ENCODE results near the gene USP21.

The USP21 gene

GRCh38 chr1:161187311-161187710, 28.0 kb downstream of the USP21 start:
- peak overlapping the region; percentile 83 for H3K4me2 ChIP-seq
- H3K4me1 ChIP-seq = peaks cover 68% of the 10 kb centered on the region
- H3K9ac ChIP-seq = no peak overlapping the region
- H3K9me3 ChIP-seq = no peaks in the 10 kb centered on the region
- peak overlapping the region; percentile 92 for H3K27ac ChIP-seq
- H3K36me3 ChIP-seq = no peaks in the 10 kb centered on the region
- no peaks in the 10 kb centered on the region for H4K20me1 ChIP-seq
- no peaks in the 10 kb centered on the region for H3K27me3 ChIP-seq
- TF ChIP-seq Cebpa-rat (IDR thresholded peaks at IDR 0.05) = no peak
- H3K4me3 ChIP-seq = no peak overlapping the region

GRCh38 chr1:161188381-161188780, 29.1 kb downstream of the USP21 start:
- H3K9me3 ChIP-seq = no peaks in the 10 kb centered on the region
- H3K36me3 ChIP-seq = no peaks in the 10 kb centered on the region
- no peak overlapping the region for H3K4me3 ChIP-seq
- no peak for TF ChIP-seq Cebpa-rat (IDR thresholded peaks at IDR 0.05)
- H3K27ac ChIP-seq = no peak overlapping the region
- H4K20me1 ChIP-seq = no peaks in the 10 kb centered on the region
- peaks cover 68% of the 10 kb centered on the region for H3K4me1 ChIP-seq
- H3K27me3 ChIP-seq = no peaks in the 10 kb centered on the region
- no peak overlapping the region for H3K9ac ChIP-seq
- H3K4me2 ChIP-seq = no peak overlapping the region

DNA sequence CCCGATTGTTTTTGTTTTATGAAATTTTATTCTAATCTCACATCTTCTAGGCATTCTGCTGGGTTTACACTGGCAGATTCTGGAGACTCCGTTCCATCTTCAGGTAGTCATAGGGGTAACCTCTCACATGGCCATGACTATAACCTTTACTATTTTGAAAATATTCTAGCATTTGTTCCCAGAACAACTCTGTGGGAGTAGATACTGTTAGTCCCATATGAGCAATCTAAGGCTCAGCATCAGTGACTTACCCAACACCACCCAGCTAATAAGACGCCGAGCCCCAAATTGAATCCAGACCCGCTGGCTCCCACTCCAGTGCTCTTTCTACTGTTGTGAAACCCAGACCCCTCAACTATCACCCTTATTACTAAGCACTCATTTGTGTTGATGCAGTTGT, 29.7 kb downstream of the USP21 start:
- no peaks in the 10 kb centered on the region for H3K27me3 ChIP-seq
- no peak overlapping the region for H3K4me3 ChIP-seq
- no peak overlapping the region for H3K9ac ChIP-seq
- no peaks in the 10 kb centered on the region for H3K36me3 ChIP-seq
- no peaks in the 10 kb centered on the region for H4K20me1 ChIP-seq
- H3K4me1 ChIP-seq = peaks cover 68% of the 10 kb centered on the region
- H3K27ac ChIP-seq = no peak overlapping the region
- TF ChIP-seq Cebpa-rat (IDR thresholded peaks at IDR 0.05) = no peak
- no peak overlapping the region for H3K4me2 ChIP-seq
- no peaks in the 10 kb centered on the region for H3K9me3 ChIP-seq

DNA sequence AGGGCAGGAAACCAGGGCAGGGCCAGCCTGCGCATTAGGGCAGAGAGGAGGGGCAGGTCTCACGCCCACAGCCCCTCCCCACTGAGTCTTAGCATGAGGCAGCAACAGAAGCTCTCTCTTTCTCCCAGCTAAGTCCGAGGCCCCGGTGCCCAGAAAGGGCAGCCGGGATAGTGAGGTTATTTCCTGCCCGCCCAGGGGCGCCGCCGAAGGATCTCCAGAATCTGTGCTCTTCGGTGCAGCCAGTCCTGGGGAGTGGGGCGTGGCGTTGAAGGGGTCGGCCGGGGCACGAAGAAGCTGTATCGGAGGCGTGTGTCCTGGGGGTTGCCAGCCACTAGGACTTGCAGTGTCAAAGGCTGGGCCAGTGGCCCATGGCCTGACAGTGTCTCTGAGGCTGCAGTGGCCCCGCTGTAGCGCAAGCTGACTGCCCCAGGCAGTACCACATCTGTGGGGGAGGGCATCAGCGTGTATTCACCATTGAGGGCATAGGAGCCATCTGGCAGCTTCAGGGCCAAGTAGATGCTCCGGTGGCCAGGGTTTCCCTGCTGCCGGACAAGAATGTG, 31.7 kb downstream of the USP21 start:
- TF ChIP-seq Cebpa-rat (IDR thresholded peaks at IDR 0.05) = no peak
- Histone ChIP-seq H3K27me3 (no peaks in the 10 kb centered on the region), H3K4me1 (peaks cover 72% of the 10 kb centered on the region), H3K4me2 (no peak overlapping the region), H4K20me1 (no peaks in the 10 kb centered on the region), H3K27ac (peak overlapping the region; percentile 40; the same call in 1 of the 2 replicates), H3K36me3 (no peaks in the 10 kb centered on the region), H3K4me3 (no peak overlapping the region), H3K9me3 (no peaks in the 10 kb centered on the region), H3K9ac (peak overlapping the region; percentile 48; the same call in 1 of the 2 replicates)

DNA sequence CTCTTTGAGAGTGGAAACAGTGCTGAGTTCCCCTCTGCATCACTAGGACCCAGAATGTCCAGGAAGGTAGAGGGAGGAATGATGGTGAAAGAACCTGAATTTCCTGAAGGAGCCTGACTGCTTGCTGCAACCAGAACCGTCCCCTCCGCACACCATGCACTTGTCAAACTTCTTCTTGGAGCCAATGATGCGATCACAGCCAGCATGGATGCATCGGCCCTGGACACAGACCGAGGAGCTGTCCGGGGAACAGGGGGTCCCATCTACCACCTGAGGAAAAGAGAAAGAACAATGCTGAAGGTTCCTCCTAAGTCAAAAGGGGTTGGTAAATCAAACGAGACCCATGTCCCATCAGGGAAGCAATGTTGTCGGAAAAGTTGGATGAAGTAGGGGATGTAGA, 32.7 kb downstream of the USP21 start:
- Histone ChIP-seq H3K9ac (0 out of 2 replicates have a peak overlapping the region, but pooled peaks have one; percentile 48), H4K20me1 (no peaks in the 10 kb centered on the region), H3K4me1 (peaks cover 71% of the 10 kb centered on the region), H3K4me3 (no peak overlapping the region), H3K27me3 (no peaks in the 10 kb centered on the region), H3K4me2 (no peak overlapping the region), H3K9me3 (no peaks in the 10 kb centered on the region), H3K27ac (0 out of 2 replicates have a peak overlapping the region, but pooled peaks have one; percentile 40), H3K36me3 (no peaks in the 10 kb centered on the region)
- no peak for TF ChIP-seq Cebpa-rat (IDR thresholded peaks at IDR 0.05)

DNA sequence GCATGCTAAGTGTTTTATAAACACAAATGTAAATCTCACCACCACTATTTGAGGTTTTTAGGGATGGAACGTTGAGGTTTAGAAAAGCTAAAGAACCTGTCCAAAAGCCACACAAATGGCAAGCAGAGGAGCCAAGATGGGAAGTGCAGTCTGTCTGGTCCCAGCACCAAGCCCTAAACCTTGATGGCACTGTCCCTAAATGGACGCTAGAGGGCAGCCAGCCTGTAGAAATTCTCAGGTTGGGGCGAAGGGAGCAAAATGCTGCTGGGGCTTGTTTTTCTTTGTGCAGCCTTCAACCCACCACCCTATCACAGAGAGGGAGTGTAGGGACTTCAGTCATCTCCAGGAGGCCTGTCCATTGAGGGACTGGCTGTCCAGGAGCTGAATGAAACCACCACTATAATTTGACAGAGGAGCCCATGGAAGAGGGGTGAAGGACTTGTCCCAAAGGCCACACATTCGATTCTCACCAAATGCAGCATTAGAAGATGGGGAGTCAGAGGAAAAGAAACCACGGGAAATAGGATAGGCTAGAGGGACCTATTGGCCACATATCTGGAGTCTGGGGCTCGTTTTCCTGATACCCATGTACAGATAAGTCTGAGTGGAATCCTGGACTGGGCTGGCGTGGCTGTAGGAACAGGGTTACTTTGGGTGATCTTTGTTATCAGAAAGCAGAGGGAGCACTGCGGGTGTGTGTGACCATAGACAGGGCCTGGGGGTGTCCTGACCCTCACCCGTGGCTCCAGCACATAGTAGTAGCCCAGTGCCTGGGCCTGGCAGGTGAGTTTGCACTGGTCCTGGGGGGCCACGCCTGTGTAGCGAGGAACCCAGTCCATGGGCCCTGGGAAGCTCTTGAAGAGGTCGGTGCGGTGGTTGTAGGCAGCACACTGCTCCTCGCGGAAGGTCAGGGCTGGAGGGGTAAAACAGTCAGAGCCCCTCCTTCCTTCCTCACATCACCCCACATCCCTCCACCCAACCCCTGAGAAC, 33.5 kb downstream of the USP21 start:
- Histone ChIP-seq H3K4me1 (peaks cover 71% of the 10 kb centered on the region), H3K9ac (0 out of 2 replicates have a peak overlapping the region, but pooled peaks have one; percentile 46), H3K9me3 (no peaks in the 10 kb centered on the region), H3K4me2 (peak overlapping the region; percentile 65), H3K27me3 (no peaks in the 10 kb centered on the region), H4K20me1 (no peaks in the 10 kb centered on the region), H3K36me3 (no peaks in the 10 kb centered on the region), H3K4me3 (no peak overlapping the region), H3K27ac (peak overlapping the region; percentile 57)
- no peak for TF ChIP-seq Cebpa-rat (IDR thresholded peaks at IDR 0.05)

DNA sequence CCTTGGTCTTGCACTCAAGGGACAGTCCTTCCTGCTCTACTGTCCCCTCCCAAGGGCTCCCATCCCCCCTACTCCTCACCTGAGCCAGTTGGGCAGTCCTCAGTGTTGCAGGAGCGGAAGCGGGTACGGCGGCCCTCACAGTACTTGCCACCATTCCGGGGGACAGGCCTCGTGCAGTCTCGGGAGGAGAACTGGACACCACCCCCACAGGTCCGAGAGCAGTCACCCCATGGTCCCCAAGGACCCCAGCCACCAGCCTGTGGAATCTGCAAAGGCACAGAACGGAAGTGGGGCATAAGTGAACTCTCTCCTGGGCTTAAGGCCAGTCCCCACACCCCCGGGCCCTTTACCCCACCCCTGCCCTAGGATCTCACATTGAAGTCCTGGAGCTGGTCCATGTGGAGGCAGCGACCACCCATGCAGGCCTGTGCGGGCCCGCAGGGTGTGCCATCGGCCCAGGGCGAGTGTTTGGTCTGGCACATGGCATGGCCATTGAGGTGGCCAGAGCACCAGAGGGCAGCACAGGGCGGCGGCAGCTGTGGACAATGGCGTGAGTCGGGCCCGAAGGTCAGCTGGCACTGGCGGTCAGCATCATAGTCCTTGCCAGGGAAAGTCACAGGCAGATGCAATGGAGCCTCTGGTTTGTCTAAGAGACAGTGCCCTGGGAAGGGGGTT, 34.4 kb downstream of the USP21 start:
- Histone ChIP-seq H3K36me3 (no peaks in the 10 kb centered on the region), H4K20me1 (no peaks in the 10 kb centered on the region), H3K4me2 (peak overlapping the region; percentile 65), H3K4me1 (peaks cover 79% of the 10 kb centered on the region), H3K9ac (0 out of 2 replicates have a peak overlapping the region, but pooled peaks have one; percentile 46), H3K27ac (peak overlapping the region; percentile 57), H3K4me3 (no peak overlapping the region), H3K9me3 (no peaks in the 10 kb centered on the region), H3K27me3 (no peaks in the 10 kb centered on the region)
- TF ChIP-seq Cebpa-rat (IDR thresholded peaks at IDR 0.05) = no peak

- peak overlapping the region; percentile 39 for H3K4me2 ChIP-seq
- no peaks in the 10 kb centered on the region for H3K36me3 ChIP-seq
- no peak overlapping the region for H3K4me3 ChIP-seq
- no peak for TF ChIP-seq Cebpa-rat (IDR thresholded peaks at IDR 0.05)
- peaks cover 94% of the 10 kb centered on the region for H3K4me1 ChIP-seq
- H3K27me3 ChIP-seq = no peaks in the 10 kb centered on the region
- 0 out of 2 replicates have a peak overlapping the region, but pooled peaks have one; percentile 5 for H3K27ac ChIP-seq
- no peaks in the 10 kb centered on the region for H4K20me1 ChIP-seq
- no peak overlapping the region for H3K9ac ChIP-seq
- H3K9me3 ChIP-seq = no peaks in the 10 kb centered on the region
Observed at GRCh38 chr1:161195171-161195570, 35.9 kb downstream of the USP21 start.

- Histone ChIP-seq H3K36me3 (no peaks in the 10 kb centered on the region), H3K27ac (0 out of 2 replicates have a peak overlapping the region, but pooled peaks have one; percentile 63), H3K4me1 (peaks cover 97% of the 10 kb centered on the region), H3K4me2 (peak overlapping the region; percentile 61; the same call in 1 of the 2 replicates), H4K20me1 (no peaks in the 10 kb centered on the region), H3K9ac (no peak overlapping the region), H3K9me3 (no peaks in the 10 kb centered on the region), H3K27me3 (no peaks in the 10 kb centered on the region), H3K4me3 (no peak overlapping the region)
- no peak for TF ChIP-seq Cebpa-rat (IDR thresholded peaks at IDR 0.05)
Observed at GRCh38 chr1:161196111-161196510, 36.8 kb downstream of the USP21 start.
